Prostate gland (tissue), 2 donors: ENCODE data around the gene IARS1. TPM values are rescaled to one million over a fixed set of nuclear protein-coding genes. Genes with fewer than 3 reads are reported as not detected.

ENCODE experiments used
- DNase-seq: peaks from one replicate; pipeline ENCODE4 v3.0.0-alpha.2; 2019; ENCODE audit warnings: low spot score
- H3K27ac ChIP-seq, 2 donors: fragments of 200-600 bp; sonication (generic); 2 replicates each; pipeline ENCODE4 v1.5.1; 2017 to 2019
- H3K27me3 ChIP-seq: fragments of 200-600 bp; sonication (generic); replicated peaks from 2 replicates; pipeline ENCODE4 v1.5.1; 2019; ENCODE audit not compliant: insufficient read depth
- H3K36me3 ChIP-seq, 2 donors: fragments of 200-600 bp; sonication (generic); 1 replicate in 1 of 2; 2 replicates in 1 of 2; pipeline versions ENCODE4 v1.5.1 to v1.8.1; 2017 to 2019
- H3K4me1 ChIP-seq: fragments of 200-600 bp; sonication (generic); replicated peaks from 2 replicates; pipeline ENCODE4 v1.5.1; 2019
- H3K4me3 ChIP-seq, 2 donors: fragments of 200-600 bp; sonication (generic); 2 replicates each; pipeline ENCODE4 v1.5.1; 2017 to 2019
- H3K9me3 ChIP-seq: fragments of 200-600 bp; sonication (generic); 2 replicates; pipeline ENCODE4 v1.5.1; 2017
- POLR2A ChIP-seq: fragments of 450-650 bp; IDR thresholded peaks from one replicate; pipeline ENCODE4 v1.6.1; 2016; ENCODE audit warnings: antibody characterized with exemption, mild to moderate bottlenecking
- POLR2AphosphoS5 ChIP-seq: sonication (generic); formaldehyde crosslinking; IDR thresholded peaks from one replicate; pipeline ENCODE4 v1.6.1; 2017; ENCODE audit warnings: antibody characterized with exemption
- WGBS: methylation state at CpG from one replicate; pipeline ENCODE4 v1.1.5; 2018; 5-methylcytosine and 5-hydroxymethylcytosine counted together
- intact Hi-C: fragments of 100-400 bp; cut with DNase I; formaldehyde crosslinking; loops from one replicate; pipeline ENCODE4 v1.14.2; 2022
- total RNA-seq, 2 donors: library from RNA; depleted of rRNA; stranded (reverse); fragments of >200 nt; gene quantifications; one replicate each; pipeline ENCODE4 v1.1.0, GENCODE V29; 2016
- TF ChIP-seq, protein P1 (sequence below), 4 experiments: fragments of 200-600 bp in 2 of 4; fragments of 450-650 bp in 2 of 4; sonication (generic) in 2 of 4; IDR thresholded peaks; 1 replicate in 3 of 4; 2 replicates in 1 of 4; pipeline ENCODE4 v1.5.1; 2016 to 2019; ENCODE audit warnings: antibody characterized with exemption in 4 of 4, mild to moderate bottlenecking in 2 of 4, moderate library complexity in 2 of 4

The IARS1 gene
- total RNA-seq, 2 donors from 2014 or later: 58.3 to 89.2 TPM

DNA sequence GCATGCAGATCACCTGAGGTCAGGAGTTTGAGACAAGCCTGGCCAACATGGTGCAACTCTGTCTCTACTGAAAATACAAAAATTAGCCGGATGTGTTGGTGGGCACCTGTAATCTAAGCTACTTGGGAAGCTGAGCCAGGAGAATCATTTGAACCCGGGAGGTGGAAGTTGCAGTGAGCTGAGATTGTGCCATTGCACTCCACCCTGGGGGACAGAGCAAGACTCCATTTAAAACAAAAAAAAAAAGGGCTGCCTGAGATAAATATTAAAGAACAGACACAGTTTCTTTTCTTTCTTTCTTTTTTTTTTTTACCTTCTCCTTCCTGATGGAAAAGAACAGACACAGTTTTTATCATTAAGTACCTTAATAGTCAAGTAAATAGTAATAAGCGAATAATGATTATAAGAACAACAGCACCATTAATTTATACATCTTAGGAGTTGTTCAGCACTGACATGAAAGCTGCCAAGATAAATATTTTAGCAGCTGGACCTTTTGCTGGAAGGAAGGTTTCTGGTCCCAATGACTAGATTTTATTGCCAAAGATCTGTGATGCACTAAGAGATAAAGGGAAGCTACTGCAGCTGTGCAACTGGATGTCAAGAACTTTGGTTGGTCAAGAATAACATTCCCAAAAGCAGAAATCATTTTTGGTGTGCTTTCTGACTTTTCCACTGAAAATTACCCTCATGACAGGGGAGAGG is 39.2 kb upstream of the IARS1 start:
- intact Hi-C loops: no loop called here
- H3K27me3 ChIP-seq: no peaks in the 10 kb centered on the region
- H3K36me3 ChIP-seq: no peaks in the 10 kb centered on the region
- peak; percentile 16 for DNase-seq
- TF ChIP-seq POLR2A (no peak), POLR2AphosphoS5 (peak; percentile 54)
- TF ChIP-seq, protein P1, sequence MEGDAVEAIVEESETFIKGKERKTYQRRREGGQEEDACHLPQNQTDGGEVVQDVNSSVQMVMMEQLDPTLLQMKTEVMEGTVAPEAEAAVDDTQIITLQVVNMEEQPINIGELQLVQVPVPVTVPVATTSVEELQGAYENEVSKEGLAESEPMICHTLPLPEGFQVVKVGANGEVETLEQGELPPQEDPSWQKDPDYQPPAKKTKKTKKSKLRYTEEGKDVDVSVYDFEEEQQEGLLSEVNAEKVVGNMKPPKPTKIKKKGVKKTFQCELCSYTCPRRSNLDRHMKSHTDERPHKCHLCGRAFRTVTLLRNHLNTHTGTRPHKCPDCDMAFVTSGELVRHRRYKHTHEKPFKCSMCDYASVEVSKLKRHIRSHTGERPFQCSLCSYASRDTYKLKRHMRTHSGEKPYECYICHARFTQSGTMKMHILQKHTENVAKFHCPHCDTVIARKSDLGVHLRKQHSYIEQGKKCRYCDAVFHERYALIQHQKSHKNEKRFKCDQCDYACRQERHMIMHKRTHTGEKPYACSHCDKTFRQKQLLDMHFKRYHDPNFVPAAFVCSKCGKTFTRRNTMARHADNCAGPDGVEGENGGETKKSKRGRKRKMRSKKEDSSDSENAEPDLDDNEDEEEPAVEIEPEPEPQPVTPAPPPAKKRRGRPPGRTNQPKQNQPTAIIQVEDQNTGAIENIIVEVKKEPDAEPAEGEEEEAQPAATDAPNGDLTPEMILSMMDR (IDR thresholded peaks at IDR 0.05): no peak
- H3K27ac ChIP-seq: peak overlapping the region in 1 of 2 donors; percentile 26
- H3K9me3 ChIP-seq: no peaks in the 10 kb centered on the region
- no peak overlapping the region for H3K4me3 ChIP-seq
- WGBS: 18% methylated on average over 3 of the region's 3 CpGs
- no peaks in the 10 kb centered on the region for H3K4me1 ChIP-seq

DNA sequence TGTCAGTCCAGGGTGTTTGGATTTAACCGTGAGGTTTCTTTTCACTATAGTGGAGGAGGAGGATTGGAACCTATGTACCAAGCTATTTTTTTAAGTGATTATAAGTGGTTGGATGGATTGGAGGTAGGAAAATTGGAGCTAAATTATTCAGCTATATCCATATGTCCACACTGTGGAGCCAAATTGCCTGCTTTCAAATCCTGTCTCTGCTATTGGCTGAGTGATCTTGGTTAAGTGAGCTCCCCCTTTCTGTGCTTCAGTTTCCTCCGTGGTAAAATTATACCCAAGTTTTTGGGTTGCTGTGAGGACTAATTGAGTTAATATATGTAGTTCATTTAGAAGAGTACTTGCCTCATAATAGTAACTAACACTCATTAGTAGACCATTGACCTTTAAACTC is 34.7 kb upstream of the IARS1 start:
- no peak for DNase-seq
- intact Hi-C loops: loop anchor here (5.0 kb wide), 1 partner anchor 36 kb away; the partner anchor contains the start of gene IARS1
- Histone ChIP-seq H3K4me3 (no peak overlapping the region), H3K27ac (no peak overlapping the region), H3K27me3 (no peaks in the 10 kb centered on the region), H3K9me3 (no peaks in the 10 kb centered on the region), H3K36me3 (no peaks in the 10 kb centered on the region), H3K4me1 (peaks cover 8% of the 10 kb centered on the region)
- WGBS: 37% methylated on average over 2 of the region's 2 CpGs
- TF ChIP-seq, protein P1 (IDR thresholded peaks at IDR 0.05): peak in 1 of 4 experiments; percentile 18
- TF ChIP-seq POLR2AphosphoS5: no peak
- no peak for TF ChIP-seq POLR2A

DNA sequence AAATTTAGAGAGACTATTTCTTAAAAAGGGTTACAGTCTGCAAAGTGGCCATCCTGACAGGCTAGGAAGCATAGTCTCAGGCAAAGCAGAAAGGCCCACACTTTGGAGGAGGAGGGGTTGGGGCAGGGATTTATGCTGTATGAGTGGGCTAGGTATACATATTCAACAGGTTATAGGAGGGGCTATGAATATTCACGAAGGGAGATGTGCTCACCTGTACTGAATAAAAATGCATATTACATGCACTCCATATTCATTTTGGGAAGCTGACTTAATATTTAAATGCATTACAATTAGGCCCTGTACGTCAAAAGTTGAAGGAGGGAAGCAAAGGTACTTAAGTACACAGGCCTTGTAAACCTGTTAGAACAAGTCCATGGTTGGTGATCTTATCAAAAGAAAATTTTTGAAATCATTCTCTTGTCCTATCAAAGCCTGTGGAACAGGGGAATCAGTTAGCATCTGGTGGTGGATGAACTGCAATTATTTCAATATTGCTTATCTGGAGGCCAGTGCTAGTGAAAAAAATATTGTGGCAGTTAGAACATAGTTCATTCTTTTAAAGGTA is 33.9 kb upstream of the IARS1 start:
- Histone ChIP-seq H3K4me3 (no peak overlapping the region), H3K36me3 (no peaks in the 10 kb centered on the region), H3K9me3 (no peaks in the 10 kb centered on the region), H3K27me3 (no peaks in the 10 kb centered on the region), H3K4me1 (peaks cover 8% of the 10 kb centered on the region), H3K27ac (no peak overlapping the region)
- DNase-seq: no peak
- WGBS: 18% methylated on average over 2 of the region's 2 CpGs
- intact Hi-C loops: loop anchor here (5.0 kb wide), 1 partner anchor 35 kb away; the partner anchor contains the start of gene IARS1
- TF ChIP-seq POLR2A (no peak), POLR2AphosphoS5 (peak; percentile 11)
- TF ChIP-seq, protein P1 (IDR thresholded peaks at IDR 0.05): no peak

DNA sequence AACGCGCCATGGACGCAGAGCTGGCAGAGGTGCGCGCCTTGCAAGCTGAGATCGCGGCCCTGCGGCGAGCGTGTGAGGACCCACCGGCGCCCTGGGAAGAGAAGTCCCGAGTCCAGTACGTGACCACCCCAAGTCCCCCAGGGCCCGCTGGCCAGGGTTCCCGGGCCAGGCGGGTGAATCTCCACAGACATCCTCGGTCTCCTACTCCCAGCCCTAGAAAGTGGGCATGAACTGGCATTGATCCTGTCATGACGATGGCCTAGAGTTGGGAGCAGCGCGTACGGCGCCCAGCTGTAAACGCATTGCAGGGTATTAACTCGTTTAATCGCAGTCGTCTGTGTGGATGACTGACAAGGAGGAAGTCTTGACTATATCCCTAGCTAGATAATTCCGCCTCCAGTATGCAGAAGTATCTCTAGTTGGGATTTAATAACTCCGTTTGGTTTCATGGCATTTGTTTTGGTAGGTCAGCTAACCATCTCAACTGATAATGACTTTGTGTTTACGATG is 32.5 kb upstream of the IARS1 start:
- H3K4me3 ChIP-seq: peak overlapping the region; percentile 73 to 82
- no peak for DNase-seq
- H3K27ac ChIP-seq: peak overlapping the region; percentile 89 to 94
- H3K4me1 ChIP-seq: peaks cover 8% of the 10 kb centered on the region
- no peaks in the 10 kb centered on the region for H3K36me3 ChIP-seq
- no peaks in the 10 kb centered on the region for H3K27me3 ChIP-seq
- no peaks in the 10 kb centered on the region for H3K9me3 ChIP-seq
- 1% methylated on average over 17 of the region's 30 CpGs for WGBS
- intact Hi-C loops: loop anchor here (5.0 kb wide), 1 partner anchor 34 kb away; the partner anchor contains the start of gene IARS1
- TF ChIP-seq, protein P1 (IDR thresholded peaks at IDR 0.05): no peak
- no peak for TF ChIP-seq POLR2AphosphoS5
- no peak for TF ChIP-seq POLR2A
